ENCODE results near the gene PRKG1.

The PRKG1 gene

DNA sequence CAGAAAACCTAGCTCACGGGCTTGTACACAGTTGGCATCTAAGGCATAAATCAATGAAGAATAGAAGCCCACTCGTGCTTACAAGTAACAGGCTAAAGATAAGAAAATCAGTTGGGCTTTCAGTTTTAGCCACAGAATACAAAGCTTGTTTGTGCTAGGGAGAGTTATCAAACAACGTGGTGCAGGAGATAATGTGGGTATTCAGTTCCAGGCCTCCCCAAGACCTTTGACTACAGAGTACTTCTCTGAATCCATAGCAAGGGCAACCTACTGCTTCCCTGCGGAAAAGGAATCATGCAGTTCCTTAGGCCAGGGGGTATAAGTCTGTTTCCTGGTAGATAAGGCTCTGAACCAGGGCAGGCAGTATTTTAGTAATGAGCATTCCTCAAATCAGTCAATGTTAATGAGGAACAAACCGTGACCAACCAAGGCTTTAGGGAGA lies 844.6 kb downstream of the PRKG1 start:
- DNase-seq (ENCODE audit: low read depth) = no peak
- no peak for TF ChIP-seq CTCF (conservative IDR thresholded peaks at IDR 0.05; ENCODE audit: low read length)
- no peak overlapping the region for H3K4me3 ChIP-seq (ENCODE audit: low read length)

DNA sequence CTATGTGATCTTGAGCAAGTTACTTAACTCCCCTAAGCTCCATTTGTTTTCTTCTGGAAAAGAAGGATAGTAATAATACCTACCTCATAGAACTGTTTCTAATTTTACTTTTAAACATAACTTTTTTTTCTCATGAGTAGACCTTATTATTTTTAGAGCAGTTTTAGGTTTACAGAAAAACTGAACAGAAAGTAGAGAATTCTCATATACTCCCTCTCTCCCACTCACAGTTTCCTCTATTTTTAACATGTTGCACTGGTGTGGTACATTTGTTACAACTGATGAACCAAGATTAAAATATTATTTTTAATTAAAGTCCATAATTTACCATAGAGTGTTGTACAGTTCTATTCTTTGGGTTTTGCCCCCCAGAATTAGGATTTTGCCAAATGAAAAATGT lies 846.4 kb downstream of the PRKG1 start:
- H3K4me3 ChIP-seq (ENCODE audit: low read length) = no peak overlapping the region
- TF ChIP-seq CTCF (conservative IDR thresholded peaks at IDR 0.05; ENCODE audit: low read length) = no peak

GRCh38 chr10:51924359-51924758 lies 850.1 kb downstream of the PRKG1 start:
- no peak for TF ChIP-seq CTCF (conservative IDR thresholded peaks at IDR 0.05; ENCODE audit: low read length)
- no peak overlapping the region for H3K4me3 ChIP-seq (ENCODE audit: low read length)
- DNase-seq (ENCODE audit: low read depth) = no peak

More for the DNA sequence above, 846.4 kb downstream of the PRKG1 start:
- DNase-seq (ENCODE audit: low read depth) = no peak

DNA sequence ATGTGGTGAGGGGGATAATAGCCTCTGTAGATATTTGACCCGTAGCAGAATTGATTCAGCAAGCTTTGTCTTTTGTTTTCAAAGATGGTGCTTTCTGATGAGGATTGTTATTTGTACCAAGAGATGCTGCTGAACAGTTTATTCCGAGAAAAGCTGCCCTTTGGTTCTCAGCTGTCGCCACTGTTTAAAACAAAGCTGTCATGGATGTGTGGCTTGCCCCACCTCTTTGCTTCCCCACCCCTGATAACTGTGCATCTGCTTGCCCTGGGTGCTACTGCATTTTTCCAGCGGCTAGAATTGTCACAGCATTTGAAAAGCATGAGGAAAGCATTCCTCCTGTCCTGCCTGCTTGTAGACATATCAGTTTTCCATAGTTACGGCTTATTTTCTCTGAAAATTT lies 852.0 kb downstream of the PRKG1 start:
- no peak for DNase-seq (ENCODE audit: low read depth)

GRCh38 chr10:51928162-51928561 lies 853.9 kb downstream of the PRKG1 start:
- no peak for TF ChIP-seq CTCF (conservative IDR thresholded peaks at IDR 0.05; ENCODE audit: low read length)
- no peak overlapping the region for H3K4me3 ChIP-seq (ENCODE audit: low read length)
- no peak for DNase-seq (ENCODE audit: low read depth)

More for the DNA sequence above, 852.0 kb downstream of the PRKG1 start:
- H3K4me3 ChIP-seq (ENCODE audit: low read length) = no peak overlapping the region
- TF ChIP-seq CTCF (conservative IDR thresholded peaks at IDR 0.05; ENCODE audit: low read length) = no peak

DNA sequence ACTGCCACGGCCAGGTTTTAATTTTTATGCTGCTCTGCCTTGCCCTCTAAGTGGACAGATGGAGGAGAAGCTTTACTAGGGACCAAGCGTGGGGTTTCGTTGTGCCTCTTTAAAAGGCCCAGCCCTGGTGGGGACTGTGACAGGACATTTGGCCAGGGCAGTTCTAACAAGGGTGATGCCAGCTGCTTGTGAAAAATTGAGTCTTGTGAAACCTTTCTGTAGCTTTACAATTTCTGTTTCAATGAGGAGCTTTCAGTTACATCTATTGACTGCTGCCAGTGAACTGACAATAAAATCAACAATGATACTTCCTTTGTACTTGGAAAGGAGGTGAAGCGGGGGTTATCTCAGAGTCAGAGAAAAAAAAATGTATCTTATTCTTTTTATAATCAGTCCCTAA lies 858.2 kb downstream of the PRKG1 start:
- no peak for DNase-seq (ENCODE audit: low read depth)
- H3K4me3 ChIP-seq (ENCODE audit: low read length) = no peak overlapping the region
- TF ChIP-seq CTCF (conservative IDR thresholded peaks at IDR 0.05; ENCODE audit: low read length) = no peak

DNA sequence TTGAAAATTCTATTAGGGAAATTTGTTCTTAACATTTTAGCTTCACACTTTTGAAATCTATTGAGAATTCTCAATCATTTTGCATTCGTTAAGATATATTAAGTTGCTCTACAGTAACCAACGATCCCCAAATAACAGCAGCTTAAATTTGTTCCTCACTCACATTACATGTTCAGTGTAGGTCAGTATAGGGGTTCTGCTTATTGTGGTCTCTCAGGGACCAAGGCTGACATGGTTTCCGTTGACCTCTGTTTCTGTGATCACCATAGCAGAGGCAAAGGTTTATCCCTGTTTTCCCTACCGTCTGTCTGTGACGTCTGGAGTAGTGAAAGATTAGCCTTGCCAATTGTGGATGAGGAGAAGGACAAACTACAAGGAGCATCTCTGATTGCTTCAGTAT lies 860.1 kb downstream of the PRKG1 start:
- no peak for TF ChIP-seq CTCF (conservative IDR thresholded peaks at IDR 0.05; ENCODE audit: low read length)
- H3K4me3 ChIP-seq (ENCODE audit: low read length) = no peak overlapping the region
- no peak for DNase-seq (ENCODE audit: low read depth)

Measured in AG10803 (cell line).